GM10248 (cell line): Measurements from ENCODE around the gene SPECC1L.

Experiments used
- CTCF ChIA-PET: fragments of 300-600 bp; sonication (Branson Sonifier 250); formaldehyde crosslinking; extraction: SDS; loops from one replicate; lab custom pipeline; 2021; ENCODE audit warnings: antibody characterized with exemption; lab: Yijun Ruan, JAX
- POLR2A ChIA-PET: fragments of 350-650 bp; sonication (Branson Sonifier 250); formaldehyde crosslinking; extraction: SDS; loops from one replicate; lab custom pipeline; 2020; ENCODE audit warnings: antibody characterized with exemption; lab: Yijun Ruan, JAX
- DNase-seq: peaks from one replicate; pipeline ENCODE4 v3.0.0; 2012; ENCODE audit errors: extremely low spot score
- CTCF ChIP-seq: IDR thresholded peaks from 2 replicates; pipeline ENCODE4 v1.5.1; 2012; ENCODE audit warnings: mild to moderate bottlenecking, low read depth; ENCODE audit errors: extremely low read depth, missing control alignments, control extremely low read depth

SPECC1L gene

GRCh38 chr22:24339452-24339747 is 68.8 kb downstream of the SPECC1L start:
- POLR2A ChIA-PET: no interaction called here
- no peak for TF ChIP-seq CTCF
- DNase-seq: no peak
- CTCF ChIA-PET: no interaction called here

GRCh38 chr22:24341627-24342026 is 71.0 kb downstream of the SPECC1L start:
- TF ChIP-seq CTCF: no peak
- POLR2A ChIA-PET: no interaction called here
- no peak for DNase-seq
- CTCF ChIA-PET: interaction anchor here (1.0 to 1.2 kb wide), 2 partner anchors 9 to 17 kb away, joined by 3 to 4 read pairs; no protein-coding TSS in a partner anchor

GRCh38 chr22:24350627-24351026 is 80.0 kb downstream of the SPECC1L start:
- POLR2A ChIA-PET: no interaction called here
- CTCF ChIA-PET: interaction anchor here (0.8 to 1.4 kb wide), 4 partner anchors 16 to 43 kb away, joined by 3 read pairs; no protein-coding TSS in a partner anchor
- DNase-seq: no peak
- no peak for TF ChIP-seq CTCF

GRCh38 chr22:24353121-24353520 is 82.5 kb downstream of the SPECC1L start:
- TF ChIP-seq CTCF: no peak
- no peak for DNase-seq
- POLR2A ChIA-PET: no interaction called here
- CTCF ChIA-PET: interaction anchor here (1.2 to 2.0 kb wide), 3 partner anchors 10 to 25 kb away, joined by 3 to 4 read pairs (median 3); no protein-coding TSS in a partner anchor

GRCh38 chr22:24355574-24355973 is 84.9 kb downstream of the SPECC1L start:
- no peak for DNase-seq
- no peak for TF ChIP-seq CTCF
- POLR2A ChIA-PET: no interaction called here
- CTCF ChIA-PET: no interaction called here

- no peak for DNase-seq
- POLR2A ChIA-PET: no interaction called here
- no peak for TF ChIP-seq CTCF
- CTCF ChIA-PET: interaction anchor here (1.0 kb wide), 2 partner anchors 12 to 43 kb away, joined by 3 to 4 read pairs; no protein-coding TSS in a partner anchor
Observed at GRCh38 chr22:24357547-24357946, 86.9 kb downstream of the SPECC1L start.

- POLR2A ChIA-PET: no interaction called here
- no peak for TF ChIP-seq CTCF
- DNase-seq: no peak
- CTCF ChIA-PET: interaction anchor here (1.0 to 1.3 kb wide), 2 partner anchors 14 to 44 kb away, joined by 3 to 4 read pairs; no protein-coding TSS in a partner anchor
Observed at GRCh38 chr22:24358105-24358836, 87.6 kb downstream of the SPECC1L start.
